Fibroblast of lung (primary cell): ENCODE data around the gene NBPF4.
"Not testable (repeated sequence)": the region's sequence is repeated elsewhere in the genome, so short reads cannot be mapped to it uniquely, and the experiment has no call there.

Source experiments
- EZH2 ChIP-seq: IDR thresholded peaks from 2 replicates; pipeline ENCODE4 v1.5.1; 2012; ENCODE audit warnings: low read length, control low read depth, mild to moderate bottlenecking; ENCODE audit errors: missing control alignments
- TF ChIP-seq, protein P1 (sequence below), 2 donors: IDR thresholded peaks in 1 of 2; conservative IDR thresholded peaks in 1 of 2; 1 replicate in 1 of 2; 2 replicates in 1 of 2; pipeline ENCODE4 v1.5.1; 2011 to 2012; ENCODE audit warnings: low read length in 2 of 2, control low read depth in 1 of 2, inconsistent platforms in 1 of 2, low read depth in 1 of 2, mild to moderate bottlenecking in 1 of 2

DNA sequence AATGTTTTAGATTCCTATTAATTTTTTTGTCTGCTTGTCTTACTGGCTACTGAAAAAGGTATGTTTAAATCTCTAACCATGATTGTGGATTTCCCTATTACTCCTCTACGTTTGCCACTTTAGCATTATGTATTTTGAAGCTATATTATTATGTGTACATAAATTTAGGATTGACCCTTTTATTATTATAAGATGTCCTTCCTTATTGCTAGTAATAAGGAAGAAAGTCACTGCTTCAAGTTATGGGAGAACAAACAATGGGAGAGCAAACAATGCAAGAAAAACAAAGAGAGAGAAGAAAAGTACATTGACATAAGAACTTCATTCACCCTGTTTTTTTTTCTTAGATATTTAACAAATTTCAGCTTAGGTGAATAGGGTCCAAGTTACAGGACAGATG lies 23.2 kb upstream of the NBPF4 start:
- TF ChIP-seq, protein P1, sequence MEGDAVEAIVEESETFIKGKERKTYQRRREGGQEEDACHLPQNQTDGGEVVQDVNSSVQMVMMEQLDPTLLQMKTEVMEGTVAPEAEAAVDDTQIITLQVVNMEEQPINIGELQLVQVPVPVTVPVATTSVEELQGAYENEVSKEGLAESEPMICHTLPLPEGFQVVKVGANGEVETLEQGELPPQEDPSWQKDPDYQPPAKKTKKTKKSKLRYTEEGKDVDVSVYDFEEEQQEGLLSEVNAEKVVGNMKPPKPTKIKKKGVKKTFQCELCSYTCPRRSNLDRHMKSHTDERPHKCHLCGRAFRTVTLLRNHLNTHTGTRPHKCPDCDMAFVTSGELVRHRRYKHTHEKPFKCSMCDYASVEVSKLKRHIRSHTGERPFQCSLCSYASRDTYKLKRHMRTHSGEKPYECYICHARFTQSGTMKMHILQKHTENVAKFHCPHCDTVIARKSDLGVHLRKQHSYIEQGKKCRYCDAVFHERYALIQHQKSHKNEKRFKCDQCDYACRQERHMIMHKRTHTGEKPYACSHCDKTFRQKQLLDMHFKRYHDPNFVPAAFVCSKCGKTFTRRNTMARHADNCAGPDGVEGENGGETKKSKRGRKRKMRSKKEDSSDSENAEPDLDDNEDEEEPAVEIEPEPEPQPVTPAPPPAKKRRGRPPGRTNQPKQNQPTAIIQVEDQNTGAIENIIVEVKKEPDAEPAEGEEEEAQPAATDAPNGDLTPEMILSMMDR (conservative IDR thresholded peaks at IDR 0.05 in 1 of 2, IDR thresholded peaks at IDR 0.05 in 1 of 2; ENCODE audit: low read depth in 1 of 2, low read length in 2 of 2) = not testable (repeated sequence)
- TF ChIP-seq EZH2 = not testable (repeated sequence)
